ENCODE results near the gene NHLH1. TPM values are rescaled to one million over a fixed set of nuclear protein-coding genes. Genes with fewer than 3 reads are reported as not detected.

NHLH1 gene
- total RNA-seq, 4 donors from 2014 or later, result 0.46 TPM; not detected in 3

GRCh38 chr1:160412028-160412362 lies 45.1 kb downstream of the NHLH1 start:
- TF ChIP-seq, protein P1, sequence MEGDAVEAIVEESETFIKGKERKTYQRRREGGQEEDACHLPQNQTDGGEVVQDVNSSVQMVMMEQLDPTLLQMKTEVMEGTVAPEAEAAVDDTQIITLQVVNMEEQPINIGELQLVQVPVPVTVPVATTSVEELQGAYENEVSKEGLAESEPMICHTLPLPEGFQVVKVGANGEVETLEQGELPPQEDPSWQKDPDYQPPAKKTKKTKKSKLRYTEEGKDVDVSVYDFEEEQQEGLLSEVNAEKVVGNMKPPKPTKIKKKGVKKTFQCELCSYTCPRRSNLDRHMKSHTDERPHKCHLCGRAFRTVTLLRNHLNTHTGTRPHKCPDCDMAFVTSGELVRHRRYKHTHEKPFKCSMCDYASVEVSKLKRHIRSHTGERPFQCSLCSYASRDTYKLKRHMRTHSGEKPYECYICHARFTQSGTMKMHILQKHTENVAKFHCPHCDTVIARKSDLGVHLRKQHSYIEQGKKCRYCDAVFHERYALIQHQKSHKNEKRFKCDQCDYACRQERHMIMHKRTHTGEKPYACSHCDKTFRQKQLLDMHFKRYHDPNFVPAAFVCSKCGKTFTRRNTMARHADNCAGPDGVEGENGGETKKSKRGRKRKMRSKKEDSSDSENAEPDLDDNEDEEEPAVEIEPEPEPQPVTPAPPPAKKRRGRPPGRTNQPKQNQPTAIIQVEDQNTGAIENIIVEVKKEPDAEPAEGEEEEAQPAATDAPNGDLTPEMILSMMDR (IDR thresholded peaks at IDR 0.05), result no peak
- DNase-seq (ENCODE audit: low spot score), result no peak
- no peak for ATAC-seq (ENCODE audit: low FRiP score)

DNA sequence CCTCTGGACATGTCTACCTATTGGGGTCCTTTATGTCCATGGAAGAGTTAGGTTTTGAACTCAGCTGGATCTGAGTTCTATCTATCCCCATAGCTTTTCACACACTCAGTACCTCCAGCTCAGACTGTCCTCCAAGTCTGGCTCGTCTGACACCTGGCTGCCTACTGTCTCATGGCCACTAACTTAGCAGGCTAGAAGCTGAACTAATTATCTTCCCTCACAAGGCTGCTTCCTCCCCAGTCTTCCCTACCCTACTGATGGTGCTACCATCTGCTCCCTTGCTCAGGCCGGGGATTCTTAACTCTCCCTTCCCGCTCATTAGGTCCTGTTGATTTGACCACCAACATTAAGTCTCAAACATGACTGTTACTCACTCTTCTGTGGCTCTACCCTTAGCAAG lies 46.8 kb downstream of the NHLH1 start:
- TF ChIP-seq, protein P1 (IDR thresholded peaks at IDR 0.05), result no peak
- DNase-seq (ENCODE audit: low spot score), result no peak
- ATAC-seq (ENCODE audit: low FRiP score), result no peak

DNA sequence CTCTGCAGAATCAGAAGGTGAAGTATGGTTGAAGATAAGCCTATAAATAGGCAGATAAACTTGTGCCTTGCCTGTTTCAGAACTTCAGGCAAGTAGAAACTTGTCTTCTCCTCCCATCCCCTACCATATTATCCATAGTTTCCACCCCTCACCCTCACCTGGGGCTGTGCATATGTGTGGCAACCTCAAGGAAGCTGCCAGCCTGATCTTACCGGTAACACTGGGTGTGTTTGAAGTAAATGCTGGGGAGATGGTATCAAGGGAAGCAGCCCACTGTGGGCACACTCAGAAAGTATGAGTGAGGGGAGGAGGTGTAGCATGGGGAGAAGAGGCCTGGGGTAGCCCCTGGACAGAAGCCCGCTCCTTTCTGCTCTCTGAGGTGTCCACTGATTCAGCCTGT lies 48.0 kb downstream of the NHLH1 start:
- ATAC-seq (ENCODE audit: low FRiP score) (no peak), DNase-seq (ENCODE audit: low spot score) (no peak)
- TF ChIP-seq, protein P1 (IDR thresholded peaks at IDR 0.05), result no peak

- DNase-seq (ENCODE audit: low spot score) (no peak), ATAC-seq (ENCODE audit: low FRiP score) (no peak)
- TF ChIP-seq, protein P1 (IDR thresholded peaks at IDR 0.05), result no peak
These were observed 48.9 kb downstream of the NHLH1 start for GRCh38 chr1:160415696-160416290.

GRCh38 chr1:160416369-160416768 lies 49.5 kb downstream of the NHLH1 start:
- TF ChIP-seq, protein P1 (IDR thresholded peaks at IDR 0.05), result no peak
- DNase-seq (ENCODE audit: low spot score), result no peak
- no peak for ATAC-seq (ENCODE audit: low FRiP score)

- ATAC-seq (ENCODE audit: low FRiP score), result no peak
- TF ChIP-seq, protein P1 (IDR thresholded peaks at IDR 0.05), result no peak
- DNase-seq (ENCODE audit: low spot score), result no peak
These were observed 51.6 kb downstream of the NHLH1 start for GRCh38 chr1:160418483-160418882.

DNA sequence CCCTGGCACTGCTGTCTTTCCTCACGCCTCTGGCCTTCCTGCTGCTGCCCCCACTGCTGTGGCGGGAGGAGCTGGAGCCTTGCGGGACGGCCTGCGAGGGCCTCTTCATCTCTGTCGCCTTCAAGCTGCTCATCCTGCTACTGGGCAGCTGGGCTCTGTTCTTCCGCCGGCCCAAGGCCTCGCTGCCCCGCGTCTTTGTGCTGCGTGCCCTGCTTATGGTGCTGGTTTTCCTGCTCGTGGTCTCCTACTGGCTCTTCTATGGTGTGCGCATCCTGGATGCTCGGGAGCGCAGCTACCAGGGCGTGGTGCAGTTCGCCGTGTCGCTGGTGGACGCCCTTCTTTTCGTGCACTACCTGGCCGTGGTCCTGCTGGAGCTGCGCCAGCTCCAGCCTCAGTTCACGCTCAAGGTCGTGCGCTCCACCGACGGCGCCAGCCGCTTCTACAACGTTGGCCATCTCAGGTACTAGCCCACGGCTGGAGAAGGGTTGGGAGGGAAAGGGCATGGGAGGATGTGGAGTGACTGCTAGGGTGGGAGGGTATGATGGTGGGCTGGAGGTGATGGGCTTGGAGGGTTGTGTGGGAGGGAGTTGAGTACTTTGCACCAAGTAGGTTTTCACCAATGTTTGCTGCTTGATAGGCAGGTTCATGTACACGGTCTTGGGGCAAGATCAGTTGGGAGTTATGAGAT lies 52.4 kb downstream of the NHLH1 start:
- no peak for DNase-seq (ENCODE audit: low spot score)
- TF ChIP-seq, protein P1 (IDR thresholded peaks at IDR 0.05), result no peak

More for the DNA sequence above, 52.4 kb downstream of the NHLH1 start:
- no peak for ATAC-seq (ENCODE audit: low FRiP score)
